Cortex of kidney (tissue), 1 donor: ENCODE measurements around the gene EFCAB9.
"Not testable (repeated sequence)": the region's sequence is repeated elsewhere in the genome, so short reads cannot be mapped to it uniquely, and the experiment has no call there.

ENCODE experiments used
- DNase-seq: peaks from one replicate; lab custom pipeline; 2025; lab: John Stamatoyannopoulos, UW

EFCAB9 gene

GRCh38 chr5:172193872-172194271 is at the start of gene EFCAB9:
TSS of gene EFCAB9 (plus strand) at chr5:172194172. CDS start at chr5:172194173, 1 bp downstream.
- DNase-seq, result no peak

- DNase-seq, result no peak
Observed at GRCh38 chr5:172144291-172144815, 49.6 kb upstream of the EFCAB9 start.

DNA sequence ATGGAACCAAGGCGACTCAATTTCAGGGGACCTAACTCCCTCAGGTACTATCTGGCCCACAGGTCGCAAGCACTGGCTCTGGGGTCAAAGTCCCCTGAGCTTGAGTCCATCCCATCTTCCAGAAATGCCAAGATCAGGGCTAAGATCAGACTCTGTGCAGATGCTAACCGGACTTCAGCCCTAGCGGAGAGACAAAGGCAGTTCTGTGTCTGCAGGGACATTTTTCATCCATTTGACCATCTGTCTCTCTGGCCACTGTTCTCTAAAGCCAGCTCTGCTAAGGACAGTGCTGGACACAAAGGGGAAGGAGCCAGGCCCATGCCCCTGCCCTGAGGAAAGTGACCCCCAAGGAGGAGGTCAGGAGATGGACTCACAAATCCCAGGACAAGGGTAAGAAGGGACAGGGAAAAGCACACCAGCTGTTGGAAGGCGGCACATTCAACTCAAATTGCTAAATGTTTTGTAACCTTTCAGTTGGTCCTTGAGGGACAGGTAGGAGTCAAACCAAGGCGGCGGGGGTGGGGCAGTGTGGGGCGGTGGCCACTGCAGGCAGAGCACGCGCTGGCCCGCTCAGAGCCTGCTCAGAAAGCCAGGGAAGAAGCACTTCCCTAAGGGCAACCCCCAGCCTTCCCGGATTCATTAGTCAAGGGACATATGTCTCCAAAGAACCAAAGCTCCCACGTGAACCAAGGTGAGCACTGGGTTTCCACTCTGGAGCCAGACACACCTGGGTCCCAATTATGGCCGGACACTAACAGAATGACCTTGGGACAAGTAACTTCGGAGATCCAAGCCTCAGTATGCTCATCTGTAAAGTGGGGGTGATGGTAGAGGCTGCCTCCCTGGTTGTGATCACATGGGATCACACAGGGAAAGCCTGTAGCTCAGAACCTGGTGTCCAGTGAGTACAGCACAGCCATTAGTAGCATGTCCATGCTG is 48.8 kb upstream of the EFCAB9 start:
- DNase-seq, result no peak

GRCh38 chr5:172145870-172146747 is 47.9 kb upstream of the EFCAB9 start:
- no peak for DNase-seq

GRCh38 chr5:172146748-172147092 is 47.3 kb upstream of the EFCAB9 start:
- DNase-seq, result no peak

DNA sequence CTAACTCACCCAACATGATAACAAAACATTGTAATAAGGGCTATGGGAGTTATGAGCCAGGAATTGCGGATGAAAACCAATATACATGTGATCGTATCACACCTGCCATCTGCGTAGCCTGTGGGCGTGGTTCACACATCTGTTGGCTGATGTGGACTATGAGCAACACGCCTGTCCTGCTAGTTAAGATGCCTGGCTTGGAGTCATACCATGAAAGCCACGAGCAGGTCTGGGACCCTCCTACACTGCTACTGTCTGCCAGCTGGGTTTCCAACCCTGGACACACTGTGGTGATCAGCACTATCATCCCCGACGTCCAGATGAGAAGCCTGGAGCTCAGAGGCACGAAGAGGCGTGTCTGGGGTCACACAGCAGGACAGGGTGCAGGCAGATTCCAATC is 46.1 kb upstream of the EFCAB9 start:
- no peak for DNase-seq

- no peak for DNase-seq
Observed at GRCh38 chr5:172148381-172148780, 45.6 kb upstream of the EFCAB9 start.

GRCh38 chr5:172149073-172149472 is 44.9 kb upstream of the EFCAB9 start:
- no peak for DNase-seq

DNA sequence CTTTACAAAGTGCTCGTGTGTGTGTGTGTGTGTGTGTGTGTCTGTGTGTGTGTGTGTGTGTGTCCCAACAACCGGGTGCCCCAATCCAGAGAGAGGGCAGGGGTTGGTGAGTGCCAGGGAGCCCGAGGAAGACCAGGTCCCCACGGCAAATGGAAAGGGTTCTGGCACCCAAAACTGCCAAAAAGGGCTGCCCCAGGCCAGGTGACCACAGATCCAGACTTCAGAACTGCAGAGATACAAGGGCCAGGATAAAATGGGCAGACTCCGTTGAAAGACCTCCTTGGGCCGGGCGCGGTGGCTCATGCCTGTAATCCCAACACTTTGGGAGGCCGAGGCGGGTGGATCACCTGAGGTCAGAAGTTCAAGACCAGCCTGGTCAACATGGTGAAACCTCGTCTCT is 44.5 kb upstream of the EFCAB9 start:
- not testable (repeated sequence) for DNase-seq

- no peak for DNase-seq
Observed at GRCh38 chr5:172150514-172151425, 43.2 kb upstream of the EFCAB9 start.

DNA sequence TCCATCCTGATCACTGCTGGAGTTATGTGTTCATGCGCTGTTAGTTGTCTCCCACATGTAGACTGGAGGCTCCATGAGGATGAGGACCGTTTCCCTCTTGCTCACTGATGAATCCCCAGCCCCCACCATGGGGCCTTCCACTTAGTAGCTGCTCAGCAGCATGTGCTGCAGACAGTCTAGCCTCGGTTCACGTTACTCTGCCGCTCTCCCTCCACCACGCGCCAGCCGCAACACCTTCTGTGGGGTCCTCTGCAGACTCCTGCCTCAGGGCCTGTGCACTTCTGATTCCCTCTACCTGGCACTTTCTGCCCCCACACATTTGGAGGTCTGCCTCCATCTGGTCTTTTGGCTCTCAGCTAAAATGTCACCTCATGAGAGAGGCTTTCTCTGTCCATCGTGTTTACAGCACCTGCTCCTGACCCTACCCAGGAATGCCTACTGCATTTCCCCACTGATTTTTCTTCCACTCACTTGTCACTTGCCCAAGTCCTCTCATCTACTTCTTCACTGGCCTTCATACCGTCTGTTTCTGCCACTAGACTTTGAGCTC is 42.2 kb upstream of the EFCAB9 start:
- DNase-seq, result no peak

DNA sequence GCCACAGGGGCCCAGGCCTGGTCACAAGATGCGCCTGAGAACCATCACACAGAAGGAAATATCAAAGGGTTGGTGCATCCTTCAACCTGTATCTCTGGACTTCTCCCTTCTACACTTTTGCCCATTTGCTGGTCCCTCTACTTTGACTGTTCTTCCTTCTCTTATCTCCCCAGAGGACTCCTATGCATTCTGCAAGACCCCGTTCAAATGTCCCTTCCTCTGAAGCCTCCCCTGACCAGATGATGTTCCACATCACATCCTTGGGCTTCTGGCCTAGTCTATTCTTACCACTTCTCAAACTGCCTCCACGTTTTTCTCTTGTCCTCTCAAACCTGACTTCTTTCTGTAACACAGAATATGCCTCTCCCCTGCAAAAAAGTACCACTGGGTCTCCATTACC is 40.3 kb upstream of the EFCAB9 start:
- DNase-seq, result no peak

GRCh38 chr5:172155101-172155500 is 38.9 kb upstream of the EFCAB9 start:
- not testable (repeated sequence) for DNase-seq

GRCh38 chr5:172156541-172156994 is 37.4 kb upstream of the EFCAB9 start:
- DNase-seq, result no peak

DNA sequence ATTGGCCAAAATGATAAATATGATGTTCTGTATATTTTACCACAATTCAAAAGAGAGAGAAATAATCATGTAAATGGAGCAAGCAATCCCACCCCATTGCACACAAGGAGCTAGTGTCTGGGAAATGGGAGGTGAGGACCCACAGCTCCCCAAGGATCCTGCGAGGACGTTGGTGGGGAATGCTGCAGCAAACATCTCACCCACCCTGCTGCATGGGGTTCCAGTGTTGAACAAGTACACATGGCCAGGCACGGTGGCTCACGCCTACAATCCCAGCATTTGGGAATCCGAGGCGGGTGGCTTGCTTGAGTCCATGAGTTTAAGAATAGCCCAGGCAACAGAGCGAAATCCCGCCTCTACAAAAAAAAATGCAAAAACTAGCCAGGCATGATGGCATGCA is 35.0 kb upstream of the EFCAB9 start:
- no peak for DNase-seq

GRCh38 chr5:172160506-172160905 is 33.5 kb upstream of the EFCAB9 start:
- DNase-seq, result no peak

DNA sequence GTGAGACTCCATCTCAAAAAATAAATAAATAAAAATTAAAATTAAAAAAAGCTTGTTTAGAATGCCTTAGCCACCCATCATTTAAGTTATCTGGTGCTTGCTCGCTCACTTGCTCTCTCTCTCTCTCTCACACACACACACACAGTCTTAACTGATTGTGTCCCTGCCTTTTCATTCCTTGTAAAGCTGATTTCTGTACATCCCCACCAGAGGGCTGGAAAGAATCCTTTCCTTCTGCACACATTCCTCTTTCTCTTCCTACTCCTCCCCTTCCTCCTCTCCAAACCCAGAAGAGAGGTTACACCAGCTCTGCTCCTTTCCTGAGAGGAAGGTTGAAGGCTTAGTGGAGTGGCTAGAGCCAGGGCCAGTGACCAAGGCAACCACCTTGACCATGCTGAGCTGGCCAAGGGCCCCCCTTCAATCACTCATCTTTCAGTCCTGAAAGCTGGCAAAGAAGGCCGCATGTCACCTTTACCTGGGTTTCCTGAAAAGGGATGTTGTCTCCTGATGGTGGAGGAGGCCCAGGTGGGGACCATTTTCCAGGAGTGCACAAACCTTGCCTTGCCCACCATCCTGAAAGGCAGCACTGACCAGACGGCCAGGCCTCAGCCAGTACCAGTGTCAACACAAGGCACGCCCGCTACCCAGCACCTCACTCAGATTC is 31.5 kb upstream of the EFCAB9 start:
- DNase-seq, result no peak

DNA sequence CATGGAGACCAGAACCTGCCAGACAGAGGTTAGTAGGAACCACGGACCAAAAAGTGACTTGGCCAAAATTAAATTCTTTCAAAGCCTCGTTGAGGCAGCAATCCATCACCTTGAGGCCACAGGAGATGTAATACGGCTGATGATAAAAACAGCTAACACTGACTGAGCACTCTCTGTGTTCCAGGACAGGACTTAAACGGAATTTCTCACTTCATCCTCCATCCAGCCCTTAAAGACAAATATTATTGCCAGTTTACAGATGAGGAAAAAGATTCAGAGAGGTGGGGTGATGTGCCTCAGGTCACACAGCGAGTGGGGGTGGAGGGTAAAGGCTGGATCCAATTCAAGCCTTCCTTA is 31.0 kb upstream of the EFCAB9 start:
- no peak for DNase-seq

- no peak for DNase-seq
Observed at GRCh38 chr5:172163346-172163745, 30.6 kb upstream of the EFCAB9 start.

DNA sequence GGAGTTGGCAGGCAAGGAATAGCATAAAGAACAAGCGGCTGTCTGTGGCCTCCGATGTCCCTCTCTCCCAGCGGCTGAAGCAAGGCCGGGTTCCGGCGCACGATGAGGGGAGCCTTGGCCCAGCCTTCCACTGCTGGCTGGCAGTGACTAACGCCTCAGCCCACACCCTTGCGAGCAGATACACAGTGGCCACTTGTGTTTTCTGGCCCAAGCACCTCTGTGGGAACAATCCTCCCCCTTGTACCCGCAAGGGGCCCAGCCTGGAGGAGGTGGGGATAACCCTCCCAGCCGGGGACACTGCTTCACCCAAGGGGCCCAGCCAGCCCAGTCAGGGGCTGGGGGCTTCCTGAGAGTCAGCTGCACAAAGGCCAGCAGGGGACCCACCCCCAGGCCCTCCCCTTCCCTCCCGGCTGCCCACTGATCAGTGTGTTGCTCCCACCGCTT is 29.2 kb upstream of the EFCAB9 start:
- DNase-seq, result no peak

GRCh38 chr5:172165465-172165864 is 28.5 kb upstream of the EFCAB9 start:
- no peak for DNase-seq
